H9 (cell line): ENCODE measurements around the gene ACOXL. TPM values are rescaled to one million over a fixed set of nuclear protein-coding genes. Genes with fewer than 3 reads are reported as not detected.

ENCODE experiments used
- DNase-seq: peaks from one replicate; pipeline ENCODE4 v3.0.0-alpha.2; 2017
- H2AFZ ChIP-seq: one replicate; pipeline ENCODE4 v1.6.1; 2013; ENCODE audit warnings: mild to moderate bottlenecking, low read length, control low read depth, moderate library complexity
- H2AK5ac ChIP-seq: 2 replicates; pipeline ENCODE4 v1.6.1; 2013; ENCODE audit warnings: low read length, control low read depth, mixed read lengths; ENCODE audit not compliant: insufficient read length
- H2BK120ac ChIP-seq: one replicate; pipeline ENCODE4 v1.6.1; 2013; ENCODE audit warnings: low read depth, mild to moderate bottlenecking, low read length, control low read depth, inconsistent platforms; ENCODE audit not compliant: poor library complexity, severe bottlenecking
- H2BK12ac ChIP-seq: 2 replicates; pipeline ENCODE4 v1.6.1; 2013; ENCODE audit warnings: low read length, control low read depth, mixed read lengths, low read depth; ENCODE audit not compliant: insufficient read length
- H2BK15ac ChIP-seq: 2 replicates; pipeline ENCODE4 v1.6.1; 2013; ENCODE audit warnings: low read depth, low read length, control low read depth
- H2BK20ac ChIP-seq: one replicate; pipeline ENCODE4 v1.6.1; 2013; ENCODE audit warnings: low read depth, mild to moderate bottlenecking, low read length, control low read depth, inconsistent platforms; ENCODE audit not compliant: poor library complexity, severe bottlenecking
- H2BK5ac ChIP-seq: 2 replicates; pipeline ENCODE4 v1.6.1; 2013; ENCODE audit warnings: low read length, control low read depth, mixed read lengths; ENCODE audit not compliant: insufficient read length
- H3K14ac ChIP-seq: 2 replicates; pipeline ENCODE4 v1.6.1; 2013; ENCODE audit warnings: low read length, control low read depth; ENCODE audit not compliant: insufficient read depth
- H3K18ac ChIP-seq: 2 replicates; pipeline ENCODE4 v1.6.1; 2013; ENCODE audit warnings: low read depth, mild to moderate bottlenecking, mixed read lengths, low read length, control low read depth; ENCODE audit not compliant: insufficient read length
- H3K23ac ChIP-seq: 2 replicates; pipeline ENCODE4 v1.6.1; 2013; ENCODE audit warnings: low read length, control low read depth, mixed read lengths, low read depth; ENCODE audit not compliant: insufficient read length
- H3K23me2 ChIP-seq: 2 replicates; pipeline ENCODE4 v1.6.1; 2013; ENCODE audit warnings: low read depth, mild to moderate bottlenecking, mixed read lengths, low read length, control low read depth; ENCODE audit not compliant: insufficient read length, poor library complexity, severe bottlenecking
- H3K27ac ChIP-seq: 2 replicates; pipeline ENCODE4 v1.5.1; 2013; ENCODE audit warnings: low read length, control low read depth, mixed read lengths, low read depth; ENCODE audit not compliant: insufficient read length
- H3K27me3 ChIP-seq: 2 replicates; pipeline ENCODE4 v1.6.1; 2013; ENCODE audit warnings: low read length, control low read depth, inconsistent platforms; ENCODE audit not compliant: insufficient read depth
- H3K4ac ChIP-seq: 2 replicates; pipeline ENCODE4 v1.6.1; 2013; ENCODE audit warnings: low read depth, mild to moderate bottlenecking, control low read depth, inconsistent platforms, low read length, moderate library complexity
- H3K4me1 ChIP-seq: 2 replicates; pipeline ENCODE4 v1.6.1; 2013; ENCODE audit warnings: low read length, control low read depth, inconsistent platforms; ENCODE audit not compliant: insufficient read depth
- H3K4me2 ChIP-seq: 2 replicates; pipeline ENCODE4 v1.6.1; 2013; ENCODE audit warnings: low read length, control low read depth, mixed read lengths; ENCODE audit not compliant: insufficient read length, insufficient read depth
- H3K56ac ChIP-seq: 2 replicates; pipeline ENCODE4 v1.6.1; 2013; ENCODE audit warnings: low read depth, mild to moderate bottlenecking, mixed read lengths, low read length, control low read depth; ENCODE audit not compliant: insufficient read length
- H3K79me1 ChIP-seq: 2 replicates; pipeline ENCODE4 v1.6.1; 2013; ENCODE audit warnings: low read depth, mild to moderate bottlenecking, moderate library complexity, low read length, control low read depth, inconsistent platforms; ENCODE audit not compliant: insufficient read depth, poor library complexity, severe bottlenecking
- H3K79me2 ChIP-seq: 2 replicates; pipeline ENCODE4 v1.6.1; 2013; ENCODE audit warnings: low read length, control low read depth, inconsistent platforms; ENCODE audit not compliant: insufficient read depth
- H3K9ac ChIP-seq: 2 replicates; pipeline ENCODE4 v1.6.1; 2013; ENCODE audit warnings: low read length, control low read depth, mixed read lengths; ENCODE audit not compliant: insufficient read length; ENCODE audit errors: extremely low read depth
- H3K9me3 ChIP-seq: one replicate; pipeline ENCODE4 v1.6.1; 2013; ENCODE audit warnings: low read depth, low read length, inconsistent platforms; ENCODE audit not compliant: control insufficient read depth
- H3T11ph ChIP-seq: one replicate; pipeline ENCODE4 v1.6.1; 2013; ENCODE audit warnings: mild to moderate bottlenecking, low read length, control low read depth, inconsistent platforms
- H4K20me1 ChIP-seq: one replicate; pipeline ENCODE4 v1.6.1; 2013; ENCODE audit not compliant: control insufficient read depth, insufficient read length, insufficient read depth
- H4K5ac ChIP-seq: 2 replicates; pipeline ENCODE4 v1.6.1; 2013; ENCODE audit warnings: low read depth, mild to moderate bottlenecking, mixed read lengths, low read length, control low read depth; ENCODE audit not compliant: insufficient read length
- H4K8ac ChIP-seq: replicated peaks from 2 replicates; pipeline ENCODE4 v1.6.1; 2013; ENCODE audit warnings: low read length, control low read depth, mixed read lengths, low read depth; ENCODE audit not compliant: insufficient read length
- H4K91ac ChIP-seq: 2 replicates; pipeline ENCODE4 v1.6.1; 2013; ENCODE audit warnings: low read depth, mild to moderate bottlenecking, moderate library complexity, mixed read lengths, low read length, control low read depth; ENCODE audit not compliant: insufficient read length
- H3K27ac Mint-ChIP-seq, 3 experiments: 2 replicates in 2 of 3; 3 replicates in 1 of 3; pipeline ENCODE4 v1.8.0; 2020 to 2021; ENCODE audit warnings: mixed read lengths in 3 of 3, mild to moderate bottlenecking in 1 of 3, moderate library complexity in 1 of 3
- H3K27me3 Mint-ChIP-seq: 2 replicates; pipeline ENCODE4 v1.8.0; 2021; ENCODE audit warnings: low read depth, mild to moderate bottlenecking, moderate library complexity, mixed read lengths
- H3K36me3 Mint-ChIP-seq, 3 experiments: 2 replicates in 2 of 3; 3 replicates in 1 of 3; pipeline ENCODE4 v1.8.0; 2020 to 2021; ENCODE audit warnings: low read depth in 3 of 3, mixed read lengths in 3 of 3; ENCODE audit not compliant: insufficient read depth in 1 of 3
- H3K4me1 Mint-ChIP-seq, 2 experiments: 2 replicates each; pipeline ENCODE4 v1.8.0; 2020; ENCODE audit warnings: mixed read lengths in 2 of 2
- H3K4me3 Mint-ChIP-seq, 2 experiments: 2 replicates in 1 of 2; 3 replicates in 1 of 2; pipeline ENCODE4 v1.8.0; 2020 to 2021; ENCODE audit warnings: mild to moderate bottlenecking in 2 of 2, mixed read lengths in 2 of 2, moderate library complexity in 1 of 2
- H3K9me3 Mint-ChIP-seq, 2 experiments: 2 replicates in 1 of 2; 3 replicates in 1 of 2; pipeline ENCODE4 v1.8.0; 2020; ENCODE audit warnings: mild to moderate bottlenecking in 2 of 2, mixed read lengths in 2 of 2, moderate library complexity in 1 of 2
- WGBS: extraction: QIAGEN DNeasy Blood & Tissue Kit; methylation state at CpG from one replicate; pipeline ENCODE4 v1.1.7; 2013; ENCODE audit warnings: missing lambda C conversion rate, low lambda C conversion rate, mixed read lengths; ENCODE audit not compliant: insufficient read length; ENCODE audit errors: extremely low coverage; 5-methylcytosine and 5-hydroxymethylcytosine counted together
- total RNA-seq: library from RNA; stranded (reverse); gene quantifications from 2 replicates; pipeline ENCODE4 v1.2.1, GENCODE V29; 2021
- TF ChIP-seq, protein P1 (sequence below): fragments of 200-600 bp; sonication (generic); conservative IDR thresholded peaks from 3 replicates; pipeline ENCODE4 v1.8.0; 2021; ENCODE audit warnings: antibody characterized with exemption, mild to moderate bottlenecking

Gene ACOXL
- total RNA-seq, 1 experiment from 2014 or later, result 37.6 TPM

DNA sequence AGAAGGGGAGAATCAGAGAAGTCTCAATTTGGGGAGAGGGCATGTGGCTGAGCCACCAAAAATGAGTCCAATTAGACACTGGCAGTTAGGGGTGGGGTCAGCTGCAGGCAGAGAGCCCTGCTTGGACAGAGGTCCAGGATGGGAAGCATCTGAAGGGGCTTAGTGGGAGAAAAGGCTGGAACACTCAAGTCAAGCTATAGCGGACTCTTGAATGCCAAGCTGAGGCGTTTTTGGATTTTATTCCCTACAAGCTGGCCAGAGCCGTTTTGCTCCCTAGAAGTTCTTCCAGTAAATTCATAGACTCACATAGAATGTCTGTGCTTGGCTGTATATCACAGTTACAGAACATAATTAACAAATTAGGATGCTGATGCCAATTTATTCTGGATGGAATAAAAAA lies 172.8 kb downstream of the ACOXL start:
- H3K79me2 ChIP-seq, result no peaks in the 10 kb centered on the region
- no peak overlapping the region for H4K8ac ChIP-seq
- Mint-ChIP-seq H3K27me3 (no peaks in the 10 kb centered on the region), H3K4me3 (no peak overlapping the region), H3K27ac (peak overlapping the region in 2 of 3 experiments; percentile 1 to 35; a peak in 3 of 7 replicates), H3K36me3 (peaks cover 2 to 10% (median 7%) of the 10 kb centered on the region in 3 experiments; a peak in 5 of 7 replicates), H3K4me1 (peaks cover 15% of the 10 kb centered on the region in 2 experiments), H3K9me3 (no peaks in the 10 kb centered on the region)
- H3K4me2 ChIP-seq, result no peak overlapping the region
- no peaks in the 10 kb centered on the region for H3K79me1 ChIP-seq
- H3K56ac ChIP-seq, result no peak overlapping the region
- TF ChIP-seq, protein P1, sequence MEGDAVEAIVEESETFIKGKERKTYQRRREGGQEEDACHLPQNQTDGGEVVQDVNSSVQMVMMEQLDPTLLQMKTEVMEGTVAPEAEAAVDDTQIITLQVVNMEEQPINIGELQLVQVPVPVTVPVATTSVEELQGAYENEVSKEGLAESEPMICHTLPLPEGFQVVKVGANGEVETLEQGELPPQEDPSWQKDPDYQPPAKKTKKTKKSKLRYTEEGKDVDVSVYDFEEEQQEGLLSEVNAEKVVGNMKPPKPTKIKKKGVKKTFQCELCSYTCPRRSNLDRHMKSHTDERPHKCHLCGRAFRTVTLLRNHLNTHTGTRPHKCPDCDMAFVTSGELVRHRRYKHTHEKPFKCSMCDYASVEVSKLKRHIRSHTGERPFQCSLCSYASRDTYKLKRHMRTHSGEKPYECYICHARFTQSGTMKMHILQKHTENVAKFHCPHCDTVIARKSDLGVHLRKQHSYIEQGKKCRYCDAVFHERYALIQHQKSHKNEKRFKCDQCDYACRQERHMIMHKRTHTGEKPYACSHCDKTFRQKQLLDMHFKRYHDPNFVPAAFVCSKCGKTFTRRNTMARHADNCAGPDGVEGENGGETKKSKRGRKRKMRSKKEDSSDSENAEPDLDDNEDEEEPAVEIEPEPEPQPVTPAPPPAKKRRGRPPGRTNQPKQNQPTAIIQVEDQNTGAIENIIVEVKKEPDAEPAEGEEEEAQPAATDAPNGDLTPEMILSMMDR, result no peak
- H3K4me1 ChIP-seq, result peaks cover 7% of the 10 kb centered on the region; the same call in 1 of the 2 replicates
- H3K18ac ChIP-seq, result no peak overlapping the region
- no peaks in the 10 kb centered on the region for H3K23me2 ChIP-seq
- H4K91ac ChIP-seq, result no peak overlapping the region
- H3T11ph ChIP-seq, result no peak overlapping the region
- no peak for DNase-seq
- no peaks in the 10 kb centered on the region for H4K20me1 ChIP-seq
- no peak overlapping the region for H2AFZ ChIP-seq
- H2BK5ac ChIP-seq, result no peak overlapping the region
- no peak overlapping the region for H2BK15ac ChIP-seq
- H3K9ac ChIP-seq, result no peak overlapping the region
- no peak overlapping the region for H2AK5ac ChIP-seq
- no peak overlapping the region for H3K23ac ChIP-seq
- no peak overlapping the region for H3K14ac ChIP-seq
- H2BK20ac ChIP-seq, result no peak overlapping the region
- H2BK12ac ChIP-seq, result no peak overlapping the region
- no peaks in the 10 kb centered on the region for H3K27me3 ChIP-seq
- H2BK120ac ChIP-seq, result no peak overlapping the region
- H4K5ac ChIP-seq, result no peak overlapping the region
- WGBS, result no CpG with 5 or more reads among the region's 3 CpGs
- H3K4ac ChIP-seq, result no peak overlapping the region
- no peaks in the 10 kb centered on the region for H3K9me3 ChIP-seq
- no peak overlapping the region for H3K27ac ChIP-seq
